ENCODE data around the gene PLA2G4C. TPM values are rescaled to one million over a fixed set of nuclear protein-coding genes. Genes with fewer than 3 reads are reported as not detected.

Gene PLA2G4C
- total RNA-seq, 1 donor from 2014 or later, result 0.26 TPM

GRCh38 chr19:48053856-48054255 is 56.8 kb downstream of the PLA2G4C start:
- no peaks in the 10 kb centered on the region for H3K9me3 Mint-ChIP-seq (ENCODE audit: low read depth)
- no peak overlapping the region for H3K4me3 Mint-ChIP-seq (ENCODE audit: low read depth)
- H3K27ac Mint-ChIP-seq, result no peak overlapping the region
- no peak for TF ChIP-seq CTCF (IDR thresholded peaks at IDR 0.05; ENCODE audit: unreplicated experiment)
- DNase-seq (ENCODE audit: low spot score, unreplicated experiment), result no peak
- H3K36me3 Mint-ChIP-seq (ENCODE audit: insufficient read depth), result no peaks in the 10 kb centered on the region
- no peaks in the 10 kb centered on the region for H3K4me1 Mint-ChIP-seq (ENCODE audit: low read depth)
- H3K27me3 Mint-ChIP-seq, result peaks cover under 1% of the 10 kb centered on the region

GRCh38 chr19:48053076-48053475 is 57.5 kb downstream of the PLA2G4C start:
- TF ChIP-seq CTCF (IDR thresholded peaks at IDR 0.05; ENCODE audit: unreplicated experiment), result no peak
- Mint-ChIP-seq H3K27ac (no peak overlapping the region), H3K9me3 (ENCODE audit: low read depth) (no peaks in the 10 kb centered on the region), H3K27me3 (peaks cover 6% of the 10 kb centered on the region), H3K4me1 (ENCODE audit: low read depth) (no peaks in the 10 kb centered on the region), H3K4me3 (ENCODE audit: low read depth) (no peak overlapping the region), H3K36me3 (ENCODE audit: insufficient read depth) (no peaks in the 10 kb centered on the region)
- no peak for DNase-seq (ENCODE audit: low spot score, unreplicated experiment)

- Mint-ChIP-seq H3K27ac (no peak overlapping the region), H3K27me3 (peaks cover 7% of the 10 kb centered on the region), H3K4me3 (ENCODE audit: low read depth) (no peak overlapping the region), H3K36me3 (ENCODE audit: insufficient read depth) (no peaks in the 10 kb centered on the region), H3K4me1 (ENCODE audit: low read depth) (no peaks in the 10 kb centered on the region), H3K9me3 (ENCODE audit: low read depth) (no peaks in the 10 kb centered on the region)
- no peak for DNase-seq (ENCODE audit: low spot score, unreplicated experiment)
- no peak for TF ChIP-seq CTCF (IDR thresholded peaks at IDR 0.05; ENCODE audit: unreplicated experiment)
Observed at GRCh38 chr19:48051335-48052033, 59.1 kb downstream of the PLA2G4C start.

- DNase-seq (ENCODE audit: low spot score, unreplicated experiment), result no peak
- no peak overlapping the region for H3K27ac Mint-ChIP-seq
- no peak for TF ChIP-seq CTCF (IDR thresholded peaks at IDR 0.05; ENCODE audit: unreplicated experiment)
- H3K27me3 Mint-ChIP-seq, result peaks cover 38% of the 10 kb centered on the region
- H3K9me3 Mint-ChIP-seq (ENCODE audit: low read depth), result no peaks in the 10 kb centered on the region
- H3K4me1 Mint-ChIP-seq (ENCODE audit: low read depth), result no peaks in the 10 kb centered on the region
- no peaks in the 10 kb centered on the region for H3K36me3 Mint-ChIP-seq (ENCODE audit: insufficient read depth)
- H3K4me3 Mint-ChIP-seq (ENCODE audit: low read depth), result no peak overlapping the region
Observed at GRCh38 chr19:48044561-48044960, 66.1 kb downstream of the PLA2G4C start.

- Mint-ChIP-seq H3K36me3 (ENCODE audit: insufficient read depth) (no peaks in the 10 kb centered on the region), H3K27ac (no peak within 1 kb of the TSS), H3K9me3 (ENCODE audit: low read depth) (no peaks in the 10 kb centered on the region), H3K4me3 (ENCODE audit: low read depth) (no peak within 1 kb of the TSS), H3K27me3 (peaks cover 42% of the 10 kb centered on the region), H3K4me1 (ENCODE audit: low read depth) (no peaks in the 10 kb centered on the region)
- TF ChIP-seq CTCF (IDR thresholded peaks at IDR 0.05; ENCODE audit: unreplicated experiment), result no peak
- DNase-seq (ENCODE audit: low spot score, unreplicated experiment), result no peak
Observed at GRCh38 chr19:48043675-48044258, 66.8 kb downstream of the PLA2G4C start, which contains the start of gene CABP5. TSS of gene CABP5 (minus strand) at chr19:48044079. CDS start at chr19:48043922, 157 bp downstream.

Measured in progenitor cell of endocrine pancreas (in vitro differentiated cells).